Suprapubic skin (tissue), 4 donors: ENCODE data around the gene EPOP. TPM values are rescaled to one million over a fixed set of nuclear protein-coding genes. Genes with fewer than 3 reads are reported as not detected.
"Not testable (repeated sequence)": the region's sequence is repeated elsewhere in the genome, so short reads cannot be mapped to it uniquely, and the experiment has no call there.

ENCODE experiments used
- DNase-seq, 2 donors: peaks; one replicate each; pipeline ENCODE4 v3.0.0-alpha.2; 2019; ENCODE audit warnings: low spot score in 2 of 2
- H3K27ac ChIP-seq: fragments of 200-600 bp; sonication (generic); one replicate; pipeline ENCODE4 v1.5.1; 2019
- H3K27me3 ChIP-seq: fragments of 200-600 bp; sonication (generic); one replicate; pipeline ENCODE4 v1.5.1; 2019
- H3K36me3 ChIP-seq: fragments of 200-600 bp; sonication (generic); one replicate; pipeline ENCODE4 v1.5.1; 2019
- H3K4me1 ChIP-seq: fragments of 200-600 bp; sonication (generic); one replicate; pipeline ENCODE4 v1.5.1; 2019
- H3K4me3 ChIP-seq: fragments of 200-600 bp; sonication (generic); one replicate; pipeline ENCODE4 v1.5.1; 2019; ENCODE audit warnings: mild to moderate bottlenecking
- H3K9me3 ChIP-seq: fragments of 200-600 bp; sonication (generic); one replicate; pipeline ENCODE4 v1.5.1; 2019
- CTCF ChIP-seq, 2 donors: fragments of 200-600 bp in 1 of 2; fragments of 450-650 bp in 1 of 2; sonication (generic) in 1 of 2; IDR thresholded peaks; one replicate each; pipeline ENCODE4 v1.5.1; 2016 to 2019; ENCODE audit warnings: antibody characterized with exemption in 2 of 2, mild to moderate bottlenecking in 1 of 2, moderate library complexity in 1 of 2
- EP300 ChIP-seq: sonication (generic); formaldehyde crosslinking; IDR thresholded peaks from one replicate; pipeline ENCODE4 v1.6.1; 2017; ENCODE audit warnings: antibody characterized with exemption
- POLR2A ChIP-seq, 2 donors: fragments of 450-650 bp; IDR thresholded peaks; one replicate each; pipeline ENCODE4 v1.6.1; 2017; ENCODE audit warnings: antibody characterized with exemption in 2 of 2, mild to moderate bottlenecking in 2 of 2, moderate library complexity in 2 of 2
- POLR2AphosphoS5 ChIP-seq, 3 donors: sonication (generic); formaldehyde crosslinking; IDR thresholded peaks; one replicate each; pipeline ENCODE4 v1.6.1; 2017; ENCODE audit warnings: antibody characterized with exemption in 3 of 3
- WGBS: methylation state at CpG from one replicate; pipeline ENCODE4 v1.1.5; 2018; 5-methylcytosine and 5-hydroxymethylcytosine counted together
- total RNA-seq, 4 donors: library from RNA; depleted of rRNA; stranded (reverse); fragments of >200 nt; gene quantifications; one replicate each; pipeline ENCODE4 v1.1.0, GENCODE V29; 2016

EPOP gene
- total RNA-seq, 4 donors from 2014 or later: 0.80 to 6.1 (median 3.2) TPM

- TF ChIP-seq CTCF (IDR thresholded peaks at IDR 0.05): no peak
- TF ChIP-seq POLR2AphosphoS5 (IDR thresholded peaks at IDR 0.05): no peak
- TF ChIP-seq EP300: no peak
- TF ChIP-seq POLR2A (IDR thresholded peaks at IDR 0.05): no peak
- Histone ChIP-seq H3K4me1 (peaks cover 5% of the 10 kb centered on the region), H3K4me3 (no peak overlapping the region), H3K9me3 (no peaks in the 10 kb centered on the region), H3K36me3 (no peaks in the 10 kb centered on the region), H3K27me3 (peaks cover 26% of the 10 kb centered on the region), H3K27ac (no peak overlapping the region)
- WGBS: 40% methylated on average over 21 of the region's 21 CpGs
- DNase-seq: peak in 1 of 2 donors; percentile 32
Measured at GRCh38 chr17:38654411-38655398, 20.1 kb downstream of the EPOP start.

GRCh38 chr17:38653679-38654078 lies 21.1 kb downstream of the EPOP start:
- DNase-seq: peak in 1 of 2 donors; percentile 17
- H3K4me1 ChIP-seq: peaks cover under 1% of the 10 kb centered on the region
- H3K27ac ChIP-seq: no peak overlapping the region
- H3K36me3 ChIP-seq: no peaks in the 10 kb centered on the region
- TF ChIP-seq EP300 (no peak), POLR2A (IDR thresholded peaks at IDR 0.05) (no peak), POLR2AphosphoS5 (IDR thresholded peaks at IDR 0.05) (no peak), CTCF (IDR thresholded peaks at IDR 0.05) (no peak)
- WGBS: 77% methylated on average over 5 of the region's 5 CpGs
- no peaks in the 10 kb centered on the region for H3K9me3 ChIP-seq
- H3K27me3 ChIP-seq: peaks cover 21% of the 10 kb centered on the region
- H3K4me3 ChIP-seq: no peak overlapping the region

- no peaks in the 10 kb centered on the region for H3K36me3 ChIP-seq
- 100% methylated on average over 1 of the region's 1 CpG for WGBS
- no peaks in the 10 kb centered on the region for H3K9me3 ChIP-seq
- H3K4me1 ChIP-seq: no peaks in the 10 kb centered on the region
- TF ChIP-seq CTCF (IDR thresholded peaks at IDR 0.05) (no peak), POLR2A (IDR thresholded peaks at IDR 0.05) (no peak), POLR2AphosphoS5 (IDR thresholded peaks at IDR 0.05) (no peak), EP300 (no peak)
- peaks cover 21% of the 10 kb centered on the region for H3K27me3 ChIP-seq
- peak in 1 of 2 donors; percentile 24 for DNase-seq
- no peak overlapping the region for H3K4me3 ChIP-seq
- H3K27ac ChIP-seq: no peak overlapping the region
Measured at GRCh38 chr17:38653230-38653629, 21.5 kb downstream of the EPOP start.

- peak in 1 of 2 donors; percentile 48 for DNase-seq
- H3K27ac ChIP-seq, H3K36me3 ChIP-seq, H3K4me3 ChIP-seq, H3K9me3 ChIP-seq, H3K4me1 ChIP-seq: not testable (repeated sequence)
- 93% methylated on average over 11 of the region's 11 CpGs for WGBS
- H3K27me3 ChIP-seq: peaks cover 22% of the 10 kb centered on the region
Measured at GRCh38 chr17:38650653-38651173, 24.0 kb downstream of the EPOP start.

- H3K4me3 ChIP-seq: no peak overlapping the region
- no peaks in the 10 kb centered on the region for H3K4me1 ChIP-seq
- H3K27ac ChIP-seq: no peak overlapping the region
- H3K27me3 ChIP-seq: peaks cover 2% of the 10 kb centered on the region
- no peaks in the 10 kb centered on the region for H3K9me3 ChIP-seq
- TF ChIP-seq POLR2A (IDR thresholded peaks at IDR 0.05): no peak
- TF ChIP-seq POLR2AphosphoS5 (IDR thresholded peaks at IDR 0.05): no peak
- no peak for TF ChIP-seq EP300
- no peak for TF ChIP-seq CTCF (IDR thresholded peaks at IDR 0.05)
- DNase-seq: peak in 1 of 2 donors; percentile 4
- H3K36me3 ChIP-seq: no peaks in the 10 kb centered on the region
- 69% methylated on average over 4 of the region's 4 CpGs for WGBS
Measured at GRCh38 chr17:38637951-38638350, 36.8 kb downstream of the EPOP start.
